OCI-LY7 (cell line): Measurements from ENCODE around the gene FOXJ2. TPM values are rescaled to one million over a fixed set of nuclear protein-coding genes. Genes with fewer than 3 reads are reported as not detected.
"Not testable (repeated sequence)": the region's sequence is repeated elsewhere in the genome, so short reads cannot be mapped to it uniquely, and the experiment has no call there.

ENCODE experiments used
- BruUV-seq: library from RNA; stranded (reverse); fragments of 400-500 nt; replicated peaks from 2 replicates; lab custom pipeline; 2021; lab: Mats Ljungman, UMichigan
- CTCF ChIA-PET: fragments of 300-600 bp; sonication (Branson Sonifier 250); formaldehyde crosslinking; loops from one replicate; lab custom pipeline; 2022; ENCODE audit warnings: antibody characterized with exemption; ENCODE audit not compliant: unreplicated experiment; lab: Charles Lee
- POLR2A ChIA-PET: fragments of 300-600 bp; sonication (Branson Sonifier 250); formaldehyde crosslinking; loops from one replicate; lab custom pipeline; 2022; ENCODE audit warnings: antibody characterized with exemption; lab: Charles Lee
- DNase-seq: peaks from one replicate; pipeline ENCODE4 v3.0.0-alpha.2; 2015; ENCODE audit warnings: low spot score
- H2AFZ ChIP-seq: fragments of 200-600 bp; sonication (generic), shearing (Covaris generic); 2 replicates; pipeline ENCODE4 v1.6.1; 2014; ENCODE audit warnings: mild to moderate bottlenecking, antibody characterized with exemption, low read length, moderate library complexity
- H3K27ac ChIP-seq: fragments of 200-600 bp; sonication (generic); 2 replicates; pipeline ENCODE4 v1.5.1; 2014; ENCODE audit warnings: mixed run types, low read depth, mild to moderate bottlenecking, moderate library complexity, low read length, inconsistent platforms; ENCODE audit not compliant: poor library complexity, severe bottlenecking
- H3K36me3 ChIP-seq: fragments of 200-600 bp; sonication (generic); 2 replicates; pipeline ENCODE4 v1.6.1; 2014; ENCODE audit warnings: mild to moderate bottlenecking, antibody characterized with exemption, low read length, moderate library complexity, mixed read lengths; ENCODE audit not compliant: insufficient read depth
- H3K4me1 ChIP-seq: fragments of 200-600 bp; sonication (generic); 2 replicates; pipeline ENCODE4 v1.5.1; 2014; ENCODE audit warnings: mild to moderate bottlenecking, low read length; ENCODE audit not compliant: insufficient read depth, poor library complexity, severe bottlenecking
- H3K4me2 ChIP-seq: fragments of 200-600 bp; sonication (generic); 2 replicates; pipeline ENCODE4 v1.6.1; 2014; ENCODE audit warnings: mild to moderate bottlenecking, low read length
- H3K4me3 ChIP-seq: fragments of 200-600 bp; sonication (generic); 2 replicates; pipeline ENCODE4 v1.5.1; 2014; ENCODE audit warnings: mild to moderate bottlenecking, low read depth, low read length; ENCODE audit not compliant: poor library complexity, severe bottlenecking
- H3K79me2 ChIP-seq: fragments of 200-600 bp; sonication (generic); 2 replicates; pipeline ENCODE4 v1.6.1; 2016; ENCODE audit warnings: low read depth, mild to moderate bottlenecking, low read length, moderate library complexity, mixed read lengths; ENCODE audit not compliant: insufficient read depth
- H3K9me2 ChIP-seq: fragments of 200-600 bp; sonication (generic); 2 replicates; pipeline ENCODE4 v1.6.1; 2016; ENCODE audit warnings: mild to moderate bottlenecking, low read length, mixed read lengths; ENCODE audit not compliant: insufficient read depth
- H3K9me3 ChIP-seq: fragments of 200-600 bp; sonication (generic); 2 replicates; pipeline ENCODE4 v1.6.1; 2014; ENCODE audit warnings: mild to moderate bottlenecking, mixed run types, low read length, mixed read lengths
- H4K20me1 ChIP-seq: fragments of 200-600 bp; sonication (generic); 2 replicates; pipeline ENCODE4 v1.6.1; 2014; ENCODE audit warnings: mild to moderate bottlenecking, antibody characterized with exemption, low read length, moderate library complexity, mixed read lengths; ENCODE audit not compliant: insufficient read depth
- EZH2phosphoT487 ChIP-seq: fragments of 200-600 bp; sonication (generic); IDR thresholded peaks from 2 replicates; pipeline ENCODE4 v1.6.1; 2018; ENCODE audit warnings: low read depth, borderline replicate concordance, mild to moderate bottlenecking, mixed run types, antibody characterized with exemption, low read length, moderate library complexity, mixed read lengths
- intact Hi-C: fragments of 100-400 bp; cut with micrococcal nuclease; formaldehyde crosslinking; loops from one replicate; pipeline ENCODE4 v1.10.0; 2022; ENCODE audit not compliant: unreplicated experiment
- total RNA-seq, 2 experiments: library from RNA; depleted of rRNA in 1 of 2; stranded (reverse); fragments of >200 nt in 1 of 2; shearing (Covaris generic) in 1 of 2; gene quantifications; 2 replicates each; pipeline ENCODE4 v1.2.3, GENCODE V29; 2014 to 2022
- TF ChIP-seq, protein P1 (sequence below): fragments of 200-600 bp; sonication (generic); conservative IDR thresholded peaks from 2 replicates; pipeline ENCODE4 v1.5.1; 2014; ENCODE audit warnings: mild to moderate bottlenecking, antibody characterized with exemption, low read length, moderate library complexity, mixed read lengths

Gene FOXJ2
- total RNA-seq, 2 experiments from 2014 or later: 5.7 to 9.3 TPM

DNA sequence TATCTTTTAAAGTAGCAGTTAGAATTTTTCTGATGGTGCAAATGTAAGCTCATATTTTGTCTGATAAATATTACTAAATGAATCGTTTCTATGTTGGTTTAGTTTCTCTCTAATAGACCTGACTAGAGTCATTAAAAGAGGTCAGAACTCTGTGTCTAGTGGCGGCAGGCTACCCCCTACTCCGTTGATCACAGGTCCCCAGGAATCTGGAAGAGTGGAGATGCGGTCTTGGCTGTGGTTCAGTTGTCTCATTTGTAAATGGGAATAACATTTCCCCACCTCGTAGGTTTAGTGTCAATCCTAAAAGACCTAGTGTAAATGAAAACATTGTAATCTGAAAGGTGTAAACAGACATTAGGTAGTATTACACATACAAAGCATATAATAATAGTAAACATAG lies 4.7 kb upstream of the FOXJ2 start:
- intact Hi-C loops: loop anchor here (2.0 kb wide), 2 partner anchors 55 to 215 kb away; partner anchors contain the start of gene NECAP1
- Histone ChIP-seq H2AFZ (no peak overlapping the region), H3K9me3 (no peaks in the 10 kb centered on the region), H3K27ac (no peak overlapping the region), H3K4me3 (no peak overlapping the region), H3K4me2 (no peak overlapping the region), H4K20me1 (no peaks in the 10 kb centered on the region), H3K36me3 (no peaks in the 10 kb centered on the region), H3K9me2 (no peaks in the 10 kb centered on the region), H3K79me2 (no peaks in the 10 kb centered on the region), H3K4me1 (peaks cover 11% of the 10 kb centered on the region)
- no TSS peak for BruUV-seq
- ChIA-PET CTCF (no interaction called here), POLR2A (interaction anchor here (1.1 to 1.3 kb wide), 3 partner anchors 9 to 95 kb away, joined by 3 to 5 read pairs (median 4); no protein-coding TSS in a partner anchor)
- DNase-seq: no peak
- TF ChIP-seq, protein P1, sequence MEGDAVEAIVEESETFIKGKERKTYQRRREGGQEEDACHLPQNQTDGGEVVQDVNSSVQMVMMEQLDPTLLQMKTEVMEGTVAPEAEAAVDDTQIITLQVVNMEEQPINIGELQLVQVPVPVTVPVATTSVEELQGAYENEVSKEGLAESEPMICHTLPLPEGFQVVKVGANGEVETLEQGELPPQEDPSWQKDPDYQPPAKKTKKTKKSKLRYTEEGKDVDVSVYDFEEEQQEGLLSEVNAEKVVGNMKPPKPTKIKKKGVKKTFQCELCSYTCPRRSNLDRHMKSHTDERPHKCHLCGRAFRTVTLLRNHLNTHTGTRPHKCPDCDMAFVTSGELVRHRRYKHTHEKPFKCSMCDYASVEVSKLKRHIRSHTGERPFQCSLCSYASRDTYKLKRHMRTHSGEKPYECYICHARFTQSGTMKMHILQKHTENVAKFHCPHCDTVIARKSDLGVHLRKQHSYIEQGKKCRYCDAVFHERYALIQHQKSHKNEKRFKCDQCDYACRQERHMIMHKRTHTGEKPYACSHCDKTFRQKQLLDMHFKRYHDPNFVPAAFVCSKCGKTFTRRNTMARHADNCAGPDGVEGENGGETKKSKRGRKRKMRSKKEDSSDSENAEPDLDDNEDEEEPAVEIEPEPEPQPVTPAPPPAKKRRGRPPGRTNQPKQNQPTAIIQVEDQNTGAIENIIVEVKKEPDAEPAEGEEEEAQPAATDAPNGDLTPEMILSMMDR: no peak
- no peak for TF ChIP-seq EZH2phosphoT487

DNA sequence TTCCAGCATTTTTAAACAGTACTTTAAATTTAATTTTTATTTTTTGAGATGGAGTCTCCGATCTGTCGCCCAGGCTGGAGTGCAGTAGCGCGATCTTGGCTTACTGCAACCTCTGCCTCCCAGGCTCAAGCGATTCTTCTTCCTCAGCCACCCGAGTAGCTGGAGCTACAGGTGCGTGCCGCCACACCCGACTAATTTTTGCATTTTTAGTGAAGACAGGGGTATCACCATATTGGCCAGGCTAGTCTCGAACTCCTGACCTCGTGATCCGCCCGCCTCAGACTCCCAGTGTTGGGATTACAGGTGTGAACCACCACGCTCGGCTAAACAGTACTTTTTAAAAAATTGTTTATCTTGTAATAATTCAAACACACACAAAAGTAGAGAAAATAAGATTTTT lies 4.2 kb upstream of the FOXJ2 start:
- Histone ChIP-seq H4K20me1 (no peaks in the 10 kb centered on the region), H3K79me2 (no peaks in the 10 kb centered on the region), H3K36me3 (no peaks in the 10 kb centered on the region), H3K4me1 (peaks cover 13% of the 10 kb centered on the region), H2AFZ (no peak overlapping the region), H3K4me2 (no peak overlapping the region), H3K9me3 (no peaks in the 10 kb centered on the region), H3K9me2 (no peaks in the 10 kb centered on the region), H3K27ac (no peak overlapping the region), H3K4me3 (no peak overlapping the region)
- DNase-seq: no peak
- CTCF ChIA-PET: no interaction called here
- intact Hi-C loops: no loop called here
- TF ChIP-seq EZH2phosphoT487: no peak
- TF ChIP-seq, protein P1: no peak
- POLR2A ChIA-PET: interaction anchor here (1.1 to 1.3 kb wide), 3 partner anchors 9 to 96 kb away, joined by 3 to 5 read pairs (median 4); no protein-coding TSS in a partner anchor
- BruUV-seq: no TSS peak

DNA sequence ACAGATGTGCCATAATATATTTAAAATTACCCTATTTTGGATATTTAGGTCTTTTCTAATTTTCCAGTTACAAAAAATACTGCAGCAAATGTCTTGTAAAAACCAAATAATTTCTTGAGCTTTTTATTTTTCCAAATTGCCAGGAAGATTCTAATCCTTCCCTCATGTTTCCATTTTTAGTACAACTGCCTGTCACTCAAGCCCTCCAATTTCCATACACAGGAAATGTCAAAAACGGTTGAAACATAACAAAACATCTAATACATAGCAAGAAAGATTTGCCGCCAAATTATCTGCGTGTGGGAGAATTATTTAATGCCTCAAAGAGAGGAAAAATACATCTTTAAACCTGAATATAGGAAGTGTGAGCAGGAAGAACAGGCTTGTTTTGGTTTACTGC lies 2.3 kb upstream of the FOXJ2 start:
- CTCF ChIA-PET: no interaction called here
- intact Hi-C loops: loop anchor here (10.0 kb wide), 1 partner anchor 385 kb away; no protein-coding TSS in a partner anchor
- Histone ChIP-seq H3K9me3 (no peaks in the 10 kb centered on the region), H3K4me3 (no peak overlapping the region), H3K36me3 (no peaks in the 10 kb centered on the region), H3K79me2 (no peaks in the 10 kb centered on the region), H2AFZ (no peak overlapping the region), H3K4me2 (no peak overlapping the region), H3K27ac (no peak overlapping the region), H4K20me1 (no peaks in the 10 kb centered on the region), H3K4me1 (peaks cover 28% of the 10 kb centered on the region), H3K9me2 (no peaks in the 10 kb centered on the region)
- no TSS peak for BruUV-seq
- no peak for TF ChIP-seq EZH2phosphoT487
- TF ChIP-seq, protein P1: no peak
- DNase-seq: no peak
- POLR2A ChIA-PET: no interaction called here

DNA sequence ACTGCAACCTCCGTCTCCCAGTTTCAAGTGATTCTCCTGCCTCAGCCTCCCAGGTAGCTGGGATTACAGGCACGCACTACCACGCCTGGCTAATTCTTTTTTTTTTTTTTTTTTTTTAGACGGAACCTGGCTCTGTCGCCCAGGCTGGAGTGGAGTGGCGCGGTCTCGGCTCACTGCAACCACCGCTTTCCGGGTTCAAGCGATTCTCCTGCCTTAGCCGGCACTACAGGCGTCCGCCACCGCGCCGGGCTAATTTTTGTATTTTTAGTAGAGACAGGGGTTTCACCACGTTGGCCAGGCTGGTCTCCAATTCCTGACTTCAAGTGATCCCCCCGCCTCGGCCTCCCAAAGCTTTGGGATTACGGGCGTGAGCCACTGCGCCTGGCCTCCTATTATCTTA lies 1.5 kb upstream of the FOXJ2 start:
- H2AFZ ChIP-seq, CTCF ChIA-PET, H3K4me2 ChIP-seq, H4K20me1 ChIP-seq, H3K4me3 ChIP-seq, H3K9me2 ChIP-seq, H3K79me2 ChIP-seq, H3K36me3 ChIP-seq, H3K27ac ChIP-seq, POLR2A ChIA-PET, H3K9me3 ChIP-seq, DNase-seq, BruUV-seq: not testable (repeated sequence)
- peaks cover 27% of the 10 kb centered on the region for H3K4me1 ChIP-seq
- intact Hi-C loops: loop anchor here (10.0 kb wide), 1 partner anchor 386 kb away; no protein-coding TSS in a partner anchor
